ENCODE results near the gene MYH15.

DNA sequence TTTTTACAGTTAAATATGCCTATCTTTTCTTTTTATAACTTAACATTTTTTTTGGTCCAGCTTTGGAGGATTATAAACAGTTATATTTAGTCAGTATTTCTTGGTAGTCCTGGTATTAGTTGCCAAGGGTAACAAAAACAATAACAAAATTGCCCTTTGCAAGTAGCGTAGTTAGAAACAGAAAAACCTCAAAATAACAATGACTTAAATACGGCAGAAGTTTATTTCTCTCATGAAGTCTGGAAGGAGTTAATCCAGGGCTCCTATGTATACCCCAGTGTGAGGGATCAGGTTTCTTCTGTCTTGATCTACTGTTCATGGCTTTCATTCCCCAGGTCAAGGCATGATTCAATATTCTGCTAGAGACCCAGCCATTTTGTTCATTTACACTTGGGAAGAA is 14.1 kb upstream of the MYH15 start:
- TF ChIP-seq, protein P1, sequence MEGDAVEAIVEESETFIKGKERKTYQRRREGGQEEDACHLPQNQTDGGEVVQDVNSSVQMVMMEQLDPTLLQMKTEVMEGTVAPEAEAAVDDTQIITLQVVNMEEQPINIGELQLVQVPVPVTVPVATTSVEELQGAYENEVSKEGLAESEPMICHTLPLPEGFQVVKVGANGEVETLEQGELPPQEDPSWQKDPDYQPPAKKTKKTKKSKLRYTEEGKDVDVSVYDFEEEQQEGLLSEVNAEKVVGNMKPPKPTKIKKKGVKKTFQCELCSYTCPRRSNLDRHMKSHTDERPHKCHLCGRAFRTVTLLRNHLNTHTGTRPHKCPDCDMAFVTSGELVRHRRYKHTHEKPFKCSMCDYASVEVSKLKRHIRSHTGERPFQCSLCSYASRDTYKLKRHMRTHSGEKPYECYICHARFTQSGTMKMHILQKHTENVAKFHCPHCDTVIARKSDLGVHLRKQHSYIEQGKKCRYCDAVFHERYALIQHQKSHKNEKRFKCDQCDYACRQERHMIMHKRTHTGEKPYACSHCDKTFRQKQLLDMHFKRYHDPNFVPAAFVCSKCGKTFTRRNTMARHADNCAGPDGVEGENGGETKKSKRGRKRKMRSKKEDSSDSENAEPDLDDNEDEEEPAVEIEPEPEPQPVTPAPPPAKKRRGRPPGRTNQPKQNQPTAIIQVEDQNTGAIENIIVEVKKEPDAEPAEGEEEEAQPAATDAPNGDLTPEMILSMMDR (IDR thresholded peaks at IDR 0.05; ENCODE audit: low read depth, low read length, missing input control) = no peak
- TF ChIP-seq TAF1 (conservative IDR thresholded peaks at IDR 0.05) = no peak
- TF ChIP-seq SP1 (IDR thresholded peaks at IDR 0.05) = no peak
- TF ChIP-seq, protein P2, sequence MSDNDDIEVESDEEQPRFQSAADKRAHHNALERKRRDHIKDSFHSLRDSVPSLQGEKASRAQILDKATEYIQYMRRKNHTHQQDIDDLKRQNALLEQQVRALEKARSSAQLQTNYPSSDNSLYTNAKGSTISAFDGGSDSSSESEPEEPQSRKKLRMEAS (IDR thresholded peaks at IDR 0.05) = no peak
- TF ChIP-seq YY1 (IDR thresholded peaks at IDR 0.05) = no peak
- TF ChIP-seq, protein P3, sequence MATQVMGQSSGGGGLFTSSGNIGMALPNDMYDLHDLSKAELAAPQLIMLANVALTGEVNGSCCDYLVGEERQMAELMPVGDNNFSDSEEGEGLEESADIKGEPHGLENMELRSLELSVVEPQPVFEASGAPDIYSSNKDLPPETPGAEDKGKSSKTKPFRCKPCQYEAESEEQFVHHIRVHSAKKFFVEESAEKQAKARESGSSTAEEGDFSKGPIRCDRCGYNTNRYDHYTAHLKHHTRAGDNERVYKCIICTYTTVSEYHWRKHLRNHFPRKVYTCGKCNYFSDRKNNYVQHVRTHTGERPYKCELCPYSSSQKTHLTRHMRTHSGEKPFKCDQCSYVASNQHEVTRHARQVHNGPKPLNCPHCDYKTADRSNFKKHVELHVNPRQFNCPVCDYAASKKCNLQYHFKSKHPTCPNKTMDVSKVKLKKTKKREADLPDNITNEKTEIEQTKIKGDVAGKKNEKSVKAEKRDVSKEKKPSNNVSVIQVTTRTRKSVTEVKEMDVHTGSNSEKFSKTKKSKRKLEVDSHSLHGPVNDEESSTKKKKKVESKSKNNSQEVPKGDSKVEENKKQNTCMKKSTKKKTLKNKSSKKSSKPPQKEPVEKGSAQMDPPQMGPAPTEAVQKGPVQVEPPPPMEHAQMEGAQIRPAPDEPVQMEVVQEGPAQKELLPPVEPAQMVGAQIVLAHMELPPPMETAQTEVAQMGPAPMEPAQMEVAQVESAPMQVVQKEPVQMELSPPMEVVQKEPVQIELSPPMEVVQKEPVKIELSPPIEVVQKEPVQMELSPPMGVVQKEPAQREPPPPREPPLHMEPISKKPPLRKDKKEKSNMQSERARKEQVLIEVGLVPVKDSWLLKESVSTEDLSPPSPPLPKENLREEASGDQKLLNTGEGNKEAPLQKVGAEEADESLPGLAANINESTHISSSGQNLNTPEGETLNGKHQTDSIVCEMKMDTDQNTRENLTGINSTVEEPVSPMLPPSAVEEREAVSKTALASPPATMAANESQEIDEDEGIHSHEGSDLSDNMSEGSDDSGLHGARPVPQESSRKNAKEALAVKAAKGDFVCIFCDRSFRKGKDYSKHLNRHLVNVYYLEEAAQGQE (IDR thresholded peaks at IDR 0.05) = no peak
- TF ChIP-seq, protein P4, sequence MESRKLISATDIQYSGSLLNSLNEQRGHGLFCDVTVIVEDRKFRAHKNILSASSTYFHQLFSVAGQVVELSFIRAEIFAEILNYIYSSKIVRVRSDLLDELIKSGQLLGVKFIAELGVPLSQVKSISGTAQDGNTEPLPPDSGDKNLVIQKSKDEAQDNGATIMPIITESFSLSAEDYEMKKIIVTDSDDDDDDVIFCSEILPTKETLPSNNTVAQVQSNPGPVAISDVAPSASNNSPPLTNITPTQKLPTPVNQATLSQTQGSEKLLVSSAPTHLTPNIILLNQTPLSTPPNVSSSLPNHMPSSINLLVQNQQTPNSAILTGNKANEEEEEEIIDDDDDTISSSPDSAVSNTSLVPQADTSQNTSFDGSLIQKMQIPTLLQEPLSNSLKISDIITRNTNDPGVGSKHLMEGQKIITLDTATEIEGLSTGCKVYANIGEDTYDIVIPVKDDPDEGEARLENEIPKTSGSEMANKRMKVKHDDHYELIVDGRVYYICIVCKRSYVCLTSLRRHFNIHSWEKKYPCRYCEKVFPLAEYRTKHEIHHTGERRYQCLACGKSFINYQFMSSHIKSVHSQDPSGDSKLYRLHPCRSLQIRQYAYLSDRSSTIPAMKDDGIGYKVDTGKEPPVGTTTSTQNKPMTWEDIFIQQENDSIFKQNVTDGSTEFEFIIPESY (IDR thresholded peaks at IDR 0.05) = no peak
- no peak for TF ChIP-seq FOXA1 (IDR thresholded peaks at IDR 0.05)
- no peak for TF ChIP-seq RAD21 (IDR thresholded peaks at IDR 0.05)

Measured in liver (tissue), 3 donors.